ENCODE measurements around the gene RPS21.

RPS21 gene

DNA sequence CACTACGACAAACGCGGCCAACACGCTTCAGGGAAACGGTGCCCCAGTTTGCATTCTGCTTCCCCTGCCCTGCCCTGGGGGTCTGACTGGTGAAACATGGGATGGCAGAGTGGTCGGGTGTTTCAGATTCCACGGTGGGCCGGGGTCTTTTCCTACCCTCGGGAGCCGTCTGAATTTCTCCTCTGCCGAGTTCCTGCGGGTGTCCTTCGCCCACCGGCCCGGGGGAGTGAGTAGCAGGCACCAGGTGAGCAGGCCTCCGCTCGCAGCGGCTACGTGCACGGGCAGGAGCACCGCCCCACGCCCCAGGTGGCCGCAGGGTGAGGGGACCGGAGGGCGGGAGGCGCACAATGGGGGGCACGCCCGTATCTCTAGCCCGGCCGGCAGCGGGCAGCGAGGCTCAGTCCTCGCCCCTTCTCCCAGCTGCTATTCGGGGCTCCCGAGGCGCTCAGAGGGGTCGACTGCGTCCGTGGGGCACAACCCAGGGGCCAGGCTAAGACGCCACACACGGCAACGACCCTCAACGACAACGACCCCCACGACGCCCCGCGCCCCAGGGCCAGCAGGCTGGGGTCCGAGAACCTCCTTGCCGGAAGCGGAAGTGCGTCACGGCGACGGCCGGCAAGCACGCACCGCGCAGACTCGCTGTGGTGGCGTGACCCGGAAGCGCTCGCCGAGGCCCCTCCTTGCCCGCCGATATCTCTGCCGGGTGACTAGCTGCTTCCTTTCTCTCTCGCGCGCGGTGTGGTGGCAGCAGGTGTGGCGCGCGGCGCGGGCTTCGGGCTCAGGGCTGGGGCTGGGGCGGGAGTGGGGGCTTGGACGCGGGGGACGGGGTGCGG lies at the start of gene RPS21:
TSS of gene RPS21 (plus strand) at position 721 of the 836 bp plus-strand sequence. CDS start 236 bp downstream, outside the sequence.
- peak; percentile 96 for DNase-seq (ENCODE audit: low spot score)

DNA sequence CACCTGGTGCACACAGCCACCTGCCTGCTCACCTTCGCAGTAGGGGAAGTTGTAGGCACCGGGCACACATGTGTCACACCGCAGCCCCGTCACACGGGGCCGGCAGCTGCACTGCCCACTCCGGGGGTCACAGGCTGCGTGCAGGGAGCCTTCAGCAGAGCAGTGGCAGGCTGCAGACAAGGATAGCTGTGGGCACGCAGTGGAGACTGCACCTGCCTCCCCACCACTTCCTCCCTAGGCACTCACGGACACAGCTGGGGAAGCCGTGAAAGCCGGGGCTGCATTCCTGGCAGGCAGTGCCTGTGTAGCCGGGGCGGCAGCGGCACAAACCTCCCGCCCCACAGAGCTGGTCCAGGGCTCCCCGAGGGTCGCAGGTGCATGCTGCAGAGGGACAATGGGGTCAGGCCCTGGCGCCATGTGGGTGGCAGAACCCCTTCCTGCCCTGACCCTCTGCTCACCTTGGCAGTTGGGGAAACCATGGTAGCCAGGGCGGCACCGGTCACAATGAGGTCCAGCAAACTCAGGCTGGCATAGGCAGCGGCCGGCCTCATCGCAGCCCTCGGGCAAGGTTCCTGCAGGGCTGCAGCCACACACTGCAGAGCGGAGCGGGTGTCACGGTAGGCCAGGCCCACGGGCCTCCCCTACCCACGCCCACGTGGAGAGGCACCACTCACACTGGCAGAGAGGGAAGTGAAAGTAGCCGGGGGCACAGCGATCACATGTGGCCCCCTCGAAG lies 49.2 kb upstream of the RPS21 start:
- DNase-seq (ENCODE audit: low spot score): no peak

DNA sequence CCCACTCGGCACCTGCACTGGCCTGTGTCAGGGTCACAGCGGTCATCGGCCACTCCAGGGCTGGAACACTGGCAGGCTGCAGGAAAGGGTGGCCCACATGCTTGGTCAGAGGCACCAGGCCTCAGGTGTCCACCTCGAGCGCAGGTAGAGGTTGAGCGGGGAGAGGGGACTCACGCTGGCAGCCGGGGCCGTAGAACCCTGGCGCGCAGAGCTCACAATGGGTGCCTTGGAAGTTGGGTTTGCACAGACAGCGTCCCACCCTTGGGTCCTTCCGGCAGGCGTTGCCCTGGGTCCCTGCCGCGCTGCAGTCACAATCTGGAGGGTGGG lies 48.6 kb upstream of the RPS21 start:
- no peak for DNase-seq (ENCODE audit: low spot score)

DNA sequence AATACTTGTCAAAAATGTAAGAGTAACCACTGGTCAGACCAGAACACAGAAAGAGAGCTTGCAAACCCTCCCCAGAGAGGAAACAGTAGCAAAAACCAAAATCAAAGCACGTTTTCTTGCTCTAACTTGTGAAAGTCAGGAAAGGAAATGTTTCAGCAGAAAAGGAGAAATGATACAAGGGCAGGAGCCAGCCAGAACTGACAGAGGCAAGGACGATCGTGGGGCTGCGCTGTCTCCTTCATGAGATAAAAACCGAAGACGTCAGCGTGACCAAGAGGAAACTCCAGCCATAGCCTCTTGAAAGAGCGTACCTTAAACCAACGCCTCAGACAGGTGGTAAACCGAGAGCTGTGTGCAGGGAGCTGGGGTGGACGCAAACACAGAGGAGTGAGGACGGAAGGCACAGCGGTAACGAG lies 47.2 kb upstream of the RPS21 start:
- no peak for DNase-seq (ENCODE audit: low spot score)

DNA sequence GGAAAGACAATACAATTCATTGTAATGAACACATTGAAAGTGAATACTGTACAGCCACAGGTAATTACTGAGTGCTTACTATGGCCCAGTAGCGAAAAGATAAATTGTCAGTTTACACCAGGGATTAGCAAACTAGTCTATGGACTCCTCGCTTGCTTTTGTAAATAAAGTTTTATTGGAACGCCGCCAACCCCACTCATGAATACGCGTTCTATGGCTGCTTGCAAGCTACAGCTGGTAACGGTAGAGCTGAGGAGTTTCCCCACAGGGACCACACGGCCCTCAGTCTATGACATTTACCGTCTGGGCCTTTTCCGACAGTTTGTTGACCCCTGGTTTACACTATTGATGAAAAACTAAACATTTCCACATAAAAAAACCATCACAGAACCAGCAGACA lies 44.0 kb upstream of the RPS21 start:
- no peak for DNase-seq (ENCODE audit: low spot score)

DNA sequence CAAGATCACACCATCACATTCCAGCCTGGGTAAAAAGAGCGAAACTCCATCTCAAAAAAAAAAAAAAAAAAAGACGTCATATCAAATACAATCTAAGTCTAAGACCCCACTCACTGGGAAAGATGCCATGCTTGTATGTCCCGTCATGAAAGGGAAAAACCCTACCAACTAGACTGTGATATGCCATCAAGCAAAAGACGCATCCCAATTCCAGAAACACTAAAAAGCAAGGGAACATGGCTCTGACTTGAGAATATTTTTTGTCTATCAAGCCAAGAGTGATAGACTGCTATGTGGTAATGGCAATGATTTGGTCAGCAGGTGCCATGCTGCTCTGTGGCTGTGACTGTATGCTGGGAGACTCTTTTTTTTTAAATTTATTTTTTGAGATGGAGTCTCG lies 42.8 kb upstream of the RPS21 start:
- no peak for DNase-seq (ENCODE audit: low spot score)

DNA sequence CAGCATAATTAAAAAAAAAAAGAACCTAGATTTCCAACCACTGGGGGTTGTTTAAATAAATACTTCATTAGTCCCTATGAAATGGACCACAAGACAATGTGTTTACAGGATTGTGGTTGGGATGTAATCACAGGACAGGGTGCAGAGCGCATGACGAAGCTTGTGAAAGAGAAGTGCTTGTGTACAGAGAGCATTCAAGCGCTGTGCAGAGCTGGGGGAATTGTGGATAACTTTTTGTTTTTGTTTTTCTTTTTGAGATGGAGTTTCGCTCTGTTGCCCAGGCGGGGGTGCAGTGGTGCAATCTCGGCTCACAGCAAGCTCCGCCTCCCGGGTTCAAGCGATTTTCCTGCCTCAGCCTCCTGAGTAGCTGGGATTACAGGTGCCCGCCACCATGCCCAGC lies 42.1 kb upstream of the RPS21 start:
- DNase-seq (ENCODE audit: low spot score): no peak

DNA sequence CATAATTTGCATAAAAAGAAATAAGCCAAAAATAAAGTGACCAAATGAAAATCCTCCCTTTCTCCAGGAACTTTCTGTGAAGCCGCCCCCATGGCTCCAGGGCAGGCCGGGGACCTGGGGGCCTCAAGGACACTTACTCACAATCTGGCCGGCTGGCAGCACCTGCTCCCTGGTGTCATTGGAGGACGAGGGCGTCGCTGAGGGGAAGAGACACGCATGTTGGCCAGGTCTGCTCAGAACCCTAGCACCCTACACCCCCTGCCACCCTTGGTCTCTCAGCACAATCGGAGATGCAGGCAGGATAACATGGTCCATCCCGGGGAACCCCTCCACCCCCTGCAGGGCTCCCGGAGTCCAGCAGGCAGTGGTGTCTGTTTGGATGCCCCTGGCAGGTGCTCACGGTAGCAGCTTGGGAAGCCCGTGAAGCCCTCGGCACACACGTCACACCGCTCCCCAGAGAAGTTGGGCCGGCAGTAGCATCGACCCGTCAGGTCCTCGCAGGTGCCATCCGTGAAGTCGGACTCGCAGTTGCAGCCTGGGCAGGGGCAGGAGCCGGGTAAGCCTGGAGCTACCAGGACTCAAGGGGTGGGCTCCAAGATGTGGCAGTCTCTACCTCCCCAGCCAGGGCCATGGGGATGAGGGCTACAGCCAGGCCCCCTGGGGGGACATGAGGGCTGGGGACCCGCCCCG lies 41.1 kb upstream of the RPS21 start:
- DNase-seq (ENCODE audit: low spot score): no peak

DNA sequence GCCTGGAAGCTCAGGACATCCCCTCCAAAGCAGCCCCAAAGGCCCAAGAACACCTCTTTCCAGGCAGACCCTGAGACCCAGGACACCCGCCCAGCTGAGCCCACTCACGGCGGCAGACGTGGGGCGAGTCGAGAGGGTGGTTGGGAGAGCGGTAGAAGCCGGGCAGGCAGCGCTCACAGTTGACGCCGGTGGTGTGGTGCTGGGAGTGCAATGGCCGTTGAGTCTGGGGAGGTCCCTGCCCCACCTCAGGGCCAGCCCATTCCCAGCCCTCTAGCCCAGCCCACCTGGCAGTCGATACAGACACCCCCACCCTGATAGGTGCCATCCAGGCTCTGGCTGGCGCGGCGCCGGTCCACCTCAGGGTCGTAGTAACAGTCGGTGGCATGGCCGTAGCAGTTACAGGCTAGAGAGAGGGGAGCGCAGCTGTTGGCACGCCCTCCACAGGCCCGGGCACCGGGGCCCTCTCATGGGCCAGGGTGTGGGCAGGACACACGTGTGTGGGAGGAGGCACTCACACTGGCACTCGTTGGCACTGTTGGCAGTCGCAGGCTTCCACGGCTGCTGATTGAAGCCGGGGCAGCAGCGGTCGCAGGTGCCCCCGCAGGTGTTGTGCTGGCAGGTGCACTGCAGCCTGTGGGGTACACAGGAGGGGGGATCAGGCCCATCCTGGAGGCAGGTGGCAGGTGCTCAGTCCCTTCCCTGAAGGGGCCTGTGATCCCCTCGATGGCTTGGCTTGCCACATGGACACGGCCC lies 40.3 kb upstream of the RPS21 start:
- DNase-seq (ENCODE audit: low spot score): no peak

DNA sequence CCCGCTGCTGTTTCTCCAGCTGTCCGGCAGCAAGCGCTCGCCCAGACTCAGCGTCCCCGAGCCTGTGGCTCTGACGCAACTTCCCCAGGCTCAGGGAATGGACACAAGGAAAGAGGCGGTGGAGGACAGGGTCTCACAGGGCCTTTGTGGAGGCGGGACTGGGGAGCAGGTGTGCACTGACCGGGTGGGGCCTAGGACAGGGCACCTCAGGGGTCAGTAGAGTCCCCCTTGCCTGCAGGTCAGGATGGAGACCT lies 39.8 kb upstream of the RPS21 start:
- DNase-seq (ENCODE audit: low spot score): no peak

DNA sequence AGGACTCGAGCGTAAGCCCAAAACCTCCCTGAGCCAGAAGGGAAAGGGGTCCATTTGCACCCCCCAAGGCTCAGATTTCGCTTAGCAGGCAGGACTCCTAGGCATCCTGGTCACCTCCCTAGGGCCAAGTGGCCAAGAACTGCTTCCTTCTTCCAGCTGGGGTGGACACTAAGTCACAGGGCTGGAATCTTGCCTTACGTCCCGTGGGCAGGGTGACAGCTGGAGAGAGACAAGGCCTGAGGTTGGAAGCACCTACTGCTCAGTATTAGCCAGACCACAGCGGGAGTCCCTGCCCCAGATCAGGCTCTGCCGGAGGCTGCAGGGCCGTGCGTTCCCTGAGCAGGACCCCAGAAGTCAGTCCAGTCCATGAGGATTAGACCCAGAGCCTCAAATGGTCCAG lies 39.5 kb upstream of the RPS21 start:
- DNase-seq (ENCODE audit: low spot score): no peak

DNA sequence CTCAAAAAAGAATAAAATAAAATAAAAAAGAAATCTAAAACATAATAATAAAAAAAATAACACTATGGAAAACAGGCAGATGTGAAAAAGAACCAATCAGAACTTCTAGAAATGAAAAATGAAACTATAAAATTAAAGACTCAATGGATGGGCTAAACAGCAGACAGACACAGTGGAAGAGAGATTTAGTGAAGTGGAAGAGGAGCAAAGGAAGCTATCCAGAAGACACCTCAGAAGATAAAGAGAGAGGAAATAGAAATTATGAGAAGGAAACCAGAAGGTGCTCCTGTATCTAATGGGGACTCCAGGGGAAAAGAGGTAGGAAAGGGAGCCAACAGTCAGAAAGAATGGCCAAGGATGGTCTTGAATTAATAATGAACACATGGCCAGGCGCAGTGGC lies 38.3 kb upstream of the RPS21 start:
- no peak for DNase-seq (ENCODE audit: low spot score)

DNA sequence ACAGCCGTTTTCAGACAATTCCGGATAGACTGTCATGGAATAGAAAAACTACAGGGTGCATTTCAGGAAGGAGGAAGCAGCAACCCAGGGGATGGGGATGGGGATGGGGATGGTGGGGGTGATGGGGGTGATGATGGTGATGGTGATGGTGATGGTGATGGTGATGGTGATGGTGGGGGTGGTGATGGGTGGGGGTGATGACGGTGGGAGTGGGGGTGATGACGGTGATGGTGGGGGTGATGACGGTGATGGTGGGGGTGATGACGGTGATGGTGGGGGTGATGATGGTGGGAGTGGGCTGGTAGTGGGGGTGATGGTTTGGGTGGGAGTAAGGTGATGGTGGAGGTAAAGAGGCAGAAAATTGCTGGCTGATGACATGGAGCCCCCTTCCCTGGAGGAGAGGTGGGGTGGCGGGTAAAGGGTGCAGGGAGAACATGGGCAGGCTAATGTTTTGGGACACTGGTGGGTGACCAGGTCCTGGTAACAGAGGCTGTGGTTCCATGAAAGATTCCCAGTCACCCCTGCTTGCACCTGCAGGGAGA lies 37.3 kb upstream of the RPS21 start:
- DNase-seq (ENCODE audit: low spot score): no peak

DNA sequence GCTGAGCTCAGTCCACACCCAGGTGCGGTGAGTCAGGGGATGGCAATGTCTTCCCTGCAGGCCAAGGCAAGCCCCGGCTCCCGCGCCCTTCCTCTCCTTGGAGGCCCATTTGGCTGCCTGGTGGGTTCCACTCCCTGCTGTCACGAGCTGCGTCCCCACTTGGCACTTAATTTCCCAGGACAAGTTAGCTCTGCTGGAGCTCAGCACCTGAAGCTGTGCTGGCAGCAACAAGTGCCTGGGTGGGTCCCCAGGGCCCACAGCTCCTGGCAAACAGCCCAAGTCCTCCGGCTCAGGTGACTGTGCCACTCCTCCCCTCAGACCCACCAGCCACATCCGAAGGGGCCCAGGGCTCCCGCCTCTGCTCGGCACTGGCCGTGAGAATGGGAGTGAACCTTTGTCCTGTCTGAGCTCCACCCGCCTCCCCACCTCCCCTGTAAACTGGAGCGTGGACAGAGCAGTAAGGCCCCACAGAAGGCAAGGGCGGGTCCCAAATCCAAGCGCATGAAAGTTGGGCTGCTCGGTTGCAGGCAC lies 36.7 kb upstream of the RPS21 start:
- no peak for DNase-seq (ENCODE audit: low spot score)

DNA sequence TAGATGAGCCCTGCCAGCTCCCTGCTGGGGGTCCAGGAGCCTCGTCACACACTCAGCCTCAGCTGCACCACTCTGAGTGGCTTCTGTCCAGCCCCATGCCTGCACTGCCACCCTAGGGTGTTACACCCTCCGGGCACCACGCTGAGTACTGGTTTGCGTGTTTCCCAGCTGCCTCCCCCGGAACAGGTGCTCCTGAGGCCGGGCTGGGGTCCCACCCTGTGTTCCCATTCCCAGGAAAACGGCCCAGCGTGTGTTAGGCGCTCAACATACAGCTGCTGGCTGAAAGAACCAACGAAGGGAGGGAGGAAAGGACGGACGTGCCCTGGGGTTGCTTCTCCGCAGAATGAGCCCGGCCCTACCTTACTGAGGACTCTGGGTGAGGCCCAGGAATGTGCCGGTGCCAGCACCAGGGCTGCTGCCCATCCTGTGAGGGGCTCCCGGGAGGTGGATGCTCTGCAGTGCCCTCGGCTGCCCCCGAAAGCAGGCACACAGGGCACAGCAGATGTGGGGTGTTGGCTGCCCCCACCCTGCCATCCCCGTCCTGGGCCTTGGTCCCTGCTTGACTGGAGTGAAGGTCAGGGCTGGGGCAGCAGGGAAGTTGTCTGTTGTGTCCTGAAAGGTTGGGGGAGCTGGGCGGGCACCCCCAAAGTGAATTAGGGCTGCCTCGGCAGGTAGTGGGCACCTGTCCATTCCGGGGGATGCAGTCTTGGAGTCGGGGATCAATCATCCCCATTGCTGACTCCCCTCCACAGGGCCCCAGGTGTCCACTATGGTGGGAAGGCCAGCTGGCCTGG lies 36.1 kb upstream of the RPS21 start:
- no peak for DNase-seq (ENCODE audit: low spot score)

DNA sequence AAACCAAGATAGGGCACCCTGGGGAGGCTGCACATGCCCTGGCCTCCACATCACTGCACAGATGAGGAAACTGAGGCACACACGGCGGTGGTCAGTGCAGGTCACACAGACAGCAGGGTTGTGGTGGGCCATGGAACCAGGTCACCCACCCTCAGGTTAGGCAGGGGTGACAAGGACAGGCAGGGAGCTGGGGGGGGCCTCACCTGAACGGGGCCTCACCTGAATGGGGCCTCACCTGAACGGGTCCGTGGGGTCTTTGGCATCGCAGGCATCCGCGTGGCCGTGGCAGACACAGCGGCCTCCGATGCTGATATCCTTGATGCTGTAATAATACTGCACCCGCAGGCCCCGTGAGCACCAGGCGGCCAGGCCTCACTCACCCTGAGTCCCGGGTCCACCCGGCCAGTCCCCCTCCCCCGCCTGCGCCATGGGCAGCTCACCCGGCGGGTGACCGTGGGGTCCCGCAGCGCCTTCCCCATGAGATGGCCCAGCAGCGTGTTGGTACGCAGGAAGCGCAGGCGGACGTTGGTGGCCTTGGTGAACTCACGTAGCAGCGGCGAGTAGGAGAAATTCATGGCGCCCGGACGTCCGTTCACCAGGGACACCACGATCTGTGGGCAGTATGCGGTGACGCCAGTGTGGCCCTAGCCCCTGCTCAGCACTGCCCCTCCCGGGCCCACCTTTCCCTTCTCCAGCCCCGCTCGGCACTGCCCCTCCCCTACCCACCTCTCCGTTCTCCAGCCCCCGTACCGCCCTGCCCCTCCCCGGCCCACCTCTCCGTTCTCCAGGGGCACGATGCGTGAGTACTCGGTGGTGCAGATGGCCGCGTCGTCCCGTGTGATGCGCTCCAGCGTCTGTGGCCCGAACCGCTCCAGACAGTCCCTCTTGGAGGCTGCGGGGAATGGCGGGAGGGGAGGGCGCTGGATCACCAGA lies 35.2 kb upstream of the RPS21 start:
- no peak for DNase-seq (ENCODE audit: low spot score)

DNA sequence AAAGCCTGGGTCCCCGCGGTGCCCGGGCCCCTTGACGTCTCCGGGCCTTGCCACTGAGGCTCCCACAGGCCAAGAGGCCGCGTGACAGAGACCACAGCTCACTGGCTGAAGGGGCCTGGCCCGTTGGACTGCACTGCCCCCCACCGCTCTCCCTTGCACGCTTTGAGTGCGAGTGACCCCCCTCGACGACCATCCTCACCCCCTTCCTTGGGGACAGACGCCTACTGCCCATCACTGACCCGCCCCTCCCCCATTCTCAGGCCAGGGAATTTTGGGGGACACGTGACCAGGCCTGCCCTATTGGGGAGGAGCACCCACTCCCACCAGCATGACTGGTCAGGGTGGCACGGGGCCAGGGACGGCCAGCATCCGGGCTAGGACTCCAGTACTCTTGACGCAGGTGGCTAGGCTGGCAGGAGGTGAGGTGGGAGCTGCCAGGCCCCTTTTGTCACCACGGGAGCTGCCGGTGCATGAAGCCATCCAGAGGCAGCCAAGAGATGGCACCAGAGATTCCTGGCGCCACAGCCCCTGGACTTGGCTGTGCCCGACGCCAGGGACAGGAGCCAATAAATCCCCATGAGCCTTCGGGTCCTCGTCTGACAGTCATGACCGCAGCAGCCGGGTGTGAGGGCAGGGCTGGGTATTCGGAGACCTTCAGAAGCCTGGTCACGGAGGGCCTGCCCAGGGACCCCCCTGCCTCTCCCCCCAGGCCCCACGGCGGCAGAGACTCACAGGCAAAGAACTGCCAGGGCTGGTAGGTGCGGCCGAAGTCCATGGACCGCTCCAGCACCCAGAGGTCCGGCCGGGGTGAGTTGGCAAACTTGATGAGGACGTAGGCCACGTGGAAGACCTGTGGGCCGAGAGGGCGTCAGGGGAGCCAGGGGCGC lies 34.3 kb upstream of the RPS21 start:
- DNase-seq (ENCODE audit: low spot score): no peak

DNA sequence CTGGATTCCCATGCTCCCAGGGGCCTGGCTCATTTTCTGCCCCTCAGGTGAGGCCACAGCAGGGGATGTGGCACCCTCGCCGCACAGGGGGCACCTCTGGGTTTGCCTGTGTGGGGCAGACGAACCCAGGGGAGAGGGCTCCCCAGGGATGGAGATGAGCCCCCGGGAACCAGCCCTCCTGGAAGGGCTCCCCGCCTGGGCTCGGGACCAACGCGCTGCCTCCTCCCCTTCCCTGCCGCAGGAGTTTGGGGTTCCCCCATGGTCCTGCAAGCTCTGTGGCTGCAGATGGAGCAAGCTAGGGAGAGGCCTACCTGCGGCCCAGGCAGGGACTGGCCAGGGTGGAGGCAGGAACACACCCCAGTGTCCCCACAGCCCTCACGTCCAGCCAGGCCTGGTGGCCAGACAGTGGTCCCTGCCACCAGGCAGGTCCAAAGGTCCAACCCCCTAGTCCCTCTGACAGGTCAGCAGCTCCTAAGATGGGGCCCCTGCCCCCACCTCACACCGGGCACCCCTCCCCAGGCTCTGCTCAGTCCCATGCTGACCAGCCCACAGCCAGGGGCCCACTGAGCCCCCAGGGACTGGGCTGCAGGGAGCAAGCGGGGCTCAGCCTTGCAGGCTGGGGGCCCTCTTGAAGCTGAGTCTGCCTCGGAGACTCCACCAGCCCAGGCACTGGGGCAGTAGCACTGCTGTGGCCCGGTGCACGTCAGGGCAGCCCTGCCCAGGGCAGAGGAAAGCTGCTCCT lies 33.4 kb upstream of the RPS21 start:
- no peak for DNase-seq (ENCODE audit: low spot score)
